AG04450 (cell line): ENCODE measurements around the gene OAS3. TPM values are rescaled to one million over a fixed set of nuclear protein-coding genes. Genes with fewer than 3 reads are reported as not detected.

Source experiments
- CTCF ChIA-PET: fragments of 300-600, 350-600 bp; formaldehyde crosslinking; extraction: SDS; loops from one replicate; lab custom pipeline; 2022; ENCODE audit warnings: antibody characterized with exemption, inconsistent platforms; lab: Charles Lee
- POLR2A ChIA-PET: fragments of 350-600 bp; formaldehyde crosslinking; extraction: SDS; loops from one replicate; lab custom pipeline; 2021; ENCODE audit warnings: antibody characterized with exemption, inconsistent platforms; lab: Yijun Ruan, JAX
- DNase-seq: peaks from one replicate; pipeline ENCODE4 v3.0.0-alpha.2; 2011; ENCODE audit warnings: low read depth, low spot score
- H3K27ac ChIP-seq: one replicate; pipeline ENCODE4 v1.5.1; 2012; ENCODE audit warnings: low read depth, low read length, control low read depth
- H3K27me3 ChIP-seq: one replicate; pipeline ENCODE4 v1.6.0; 2012; ENCODE audit warnings: low read length; ENCODE audit not compliant: control insufficient read depth, insufficient read depth
- H3K4me3 ChIP-seq: 2 replicates; pipeline ENCODE4 v1.5.1; 2011; ENCODE audit warnings: mild to moderate bottlenecking, low read depth, low read length, control low read depth
- H3K9me3 ChIP-seq: 2 replicates; pipeline ENCODE4 v1.5.1; 2012; ENCODE audit warnings: low read length; ENCODE audit not compliant: control insufficient read depth, insufficient read depth
- CTCF ChIP-seq: IDR thresholded peaks from 2 replicates; pipeline ENCODE4 v1.5.1; 2011; ENCODE audit warnings: low read depth, low read length, control low read depth, inconsistent platforms
- polyA plus RNA-seq: library from polyadenylated mRNA; depleted of rRNA; stranded (reverse); fragments of >200 nt; gene quantifications from 2 replicates; pipeline ENCODE4 v1.2.3, GENCODE V29; 2011

Gene OAS3
- polyA plus RNA-seq, 1 experiment: 8.5 TPM

- ChIA-PET CTCF (no interaction called here), POLR2A (interaction anchor here (0.6 kb wide), 1 partner anchor 206 kb away, joined by 3 read pairs; no protein-coding TSS in a partner anchor)
- no peak overlapping the region for H3K4me3 ChIP-seq
- H3K9me3 ChIP-seq: no peaks in the 10 kb centered on the region
- no peak overlapping the region for H3K27ac ChIP-seq
- no peak for DNase-seq
- TF ChIP-seq CTCF: no peak
- H3K27me3 ChIP-seq: peaks cover 7% of the 10 kb centered on the region
Measured at GRCh38 chr12:112998987-112999767, 60.9 kb downstream of the OAS3 start.

DNA sequence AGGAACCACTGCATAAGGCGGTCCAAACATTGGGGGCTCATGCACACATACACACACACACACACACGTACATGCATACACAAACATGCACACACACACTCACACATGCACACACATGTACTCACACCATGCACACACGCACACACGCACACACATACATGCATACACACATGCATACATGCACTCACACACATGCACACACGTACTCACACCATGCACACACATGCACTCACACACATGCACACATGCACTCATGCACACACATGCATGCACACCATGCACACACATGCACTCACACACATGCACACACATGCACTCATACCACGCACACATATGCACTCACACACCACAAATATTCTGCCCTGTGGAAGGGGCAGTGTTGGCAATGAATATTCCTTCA lies 62.2 kb downstream of the OAS3 start:
- Histone ChIP-seq H3K27me3 (peaks cover 6% of the 10 kb centered on the region), H3K27ac (no peak overlapping the region), H3K4me3 (no peak overlapping the region), H3K9me3 (no peaks in the 10 kb centered on the region)
- TF ChIP-seq CTCF: no peak
- ChIA-PET CTCF (no interaction called here), POLR2A (no interaction called here)
- DNase-seq: no peak

- ChIA-PET POLR2A (no interaction called here), CTCF (interaction anchor here (1.3 kb wide), 2 partner anchors 9 to 47 kb away, joined by 4 to 13 read pairs; no protein-coding TSS in a partner anchor)
- peaks cover 6% of the 10 kb centered on the region for H3K27me3 ChIP-seq
- no peaks in the 10 kb centered on the region for H3K9me3 ChIP-seq
- no peak for DNase-seq
- TF ChIP-seq CTCF: 0 out of 2 replicates have a peak, but pooled peaks have one; percentile 4
- no peak overlapping the region for H3K4me3 ChIP-seq
- no peak overlapping the region for H3K27ac ChIP-seq
Measured at GRCh38 chr12:113002155-113002554, 63.9 kb downstream of the OAS3 start.

GRCh38 chr12:113002676-113003075 lies 64.4 kb downstream of the OAS3 start:
- CTCF ChIA-PET: no interaction called here
- no peak overlapping the region for H3K27ac ChIP-seq
- POLR2A ChIA-PET: no interaction called here
- TF ChIP-seq CTCF: no peak
- no peak for DNase-seq
- peaks cover 6% of the 10 kb centered on the region for H3K27me3 ChIP-seq
- H3K4me3 ChIP-seq: no peak overlapping the region
- no peaks in the 10 kb centered on the region for H3K9me3 ChIP-seq

DNA sequence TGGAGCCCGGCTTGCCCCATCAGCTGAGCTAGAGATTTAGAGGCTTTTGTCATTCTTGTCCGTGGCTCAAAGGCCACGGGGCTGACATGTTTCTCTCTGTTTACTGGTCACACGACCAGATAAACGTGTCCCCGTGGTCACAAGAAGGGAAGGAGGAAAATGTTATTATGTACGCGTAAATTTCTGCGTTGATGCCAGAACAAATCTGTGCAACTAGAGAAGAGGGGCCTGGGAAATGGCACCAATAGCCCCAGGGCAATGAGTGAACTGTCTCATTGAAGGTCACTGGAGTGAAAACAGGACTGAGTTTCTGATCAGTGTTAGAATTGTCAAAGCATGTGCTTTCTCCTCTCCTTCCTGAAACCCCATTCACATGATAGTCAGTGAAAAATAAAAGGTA lies 65.4 kb downstream of the OAS3 start:
- CTCF ChIA-PET: no interaction called here
- POLR2A ChIA-PET: no interaction called here
- no peak for TF ChIP-seq CTCF
- Histone ChIP-seq H3K4me3 (no peak overlapping the region), H3K27ac (no peak overlapping the region), H3K9me3 (no peaks in the 10 kb centered on the region), H3K27me3 (peaks cover 6% of the 10 kb centered on the region)
- DNase-seq: no peak
